NK-92 treated with Interleukin-12 subunit alpha and Interleukin-12 subunit beta, amount 100 ng/mL, for 24 hours (cell line): ENCODE measurements around the gene CCL5.

Experiments
- DNase-seq: peaks from one replicate; lab custom pipeline; 2025; lab: John Stamatoyannopoulos, UW

The CCL5 gene

DNA sequence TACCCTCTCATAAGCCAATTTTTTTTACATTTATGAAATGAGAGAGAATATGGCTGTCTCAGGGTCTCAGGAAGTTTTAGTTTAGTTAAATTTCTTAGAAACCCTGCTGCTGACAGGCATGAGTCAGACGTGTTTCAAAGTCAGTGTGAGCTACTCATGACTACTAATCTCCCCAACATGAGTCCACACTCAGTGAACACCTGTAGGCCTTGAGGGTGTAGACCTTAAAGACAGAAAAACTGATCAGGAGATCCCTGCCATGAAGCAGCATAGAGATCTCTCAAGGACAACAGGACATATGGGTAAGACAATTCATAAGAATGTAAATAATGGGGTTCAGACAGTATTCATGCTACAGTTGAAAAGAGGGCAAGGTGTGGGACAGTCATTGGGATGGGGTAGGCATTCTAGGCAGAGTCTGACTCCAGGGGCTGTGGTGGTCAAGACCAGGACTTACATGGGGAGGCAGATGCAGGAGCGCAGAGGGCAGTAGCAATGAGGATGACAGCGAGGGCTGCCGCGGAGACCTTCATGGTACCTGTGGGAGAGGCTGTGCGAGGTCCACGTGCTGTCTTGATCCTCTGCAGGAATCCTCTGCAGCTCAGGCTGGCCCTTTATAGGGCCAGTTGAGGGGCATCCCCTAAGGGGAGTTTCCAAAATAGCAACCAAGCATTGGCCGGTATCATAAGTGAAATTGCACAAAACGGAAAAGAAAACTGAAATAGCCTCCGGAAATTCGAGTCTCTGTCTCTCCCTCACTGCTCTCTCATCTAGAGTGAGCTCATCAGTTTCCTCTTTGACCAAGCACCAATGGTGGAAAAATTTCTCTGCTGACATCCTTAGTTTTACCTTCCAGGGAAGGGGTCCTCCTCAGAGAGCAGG is at the start of gene CCL5:
Gene CCL5 (minus strand): TSS at position 588 of the 882 bp plus-strand sequence.
- DNase-seq, result peak; percentile 76

GRCh38 chr17:35927714-35928113 is 47.6 kb upstream of the CCL5 start:
- DNase-seq, result no peak

GRCh38 chr17:35923609-35924114 is 43.5 kb upstream of the CCL5 start:
- no peak for DNase-seq

GRCh38 chr17:35920229-35920628 is 40.1 kb upstream of the CCL5 start:
- DNase-seq, result no peak

DNA sequence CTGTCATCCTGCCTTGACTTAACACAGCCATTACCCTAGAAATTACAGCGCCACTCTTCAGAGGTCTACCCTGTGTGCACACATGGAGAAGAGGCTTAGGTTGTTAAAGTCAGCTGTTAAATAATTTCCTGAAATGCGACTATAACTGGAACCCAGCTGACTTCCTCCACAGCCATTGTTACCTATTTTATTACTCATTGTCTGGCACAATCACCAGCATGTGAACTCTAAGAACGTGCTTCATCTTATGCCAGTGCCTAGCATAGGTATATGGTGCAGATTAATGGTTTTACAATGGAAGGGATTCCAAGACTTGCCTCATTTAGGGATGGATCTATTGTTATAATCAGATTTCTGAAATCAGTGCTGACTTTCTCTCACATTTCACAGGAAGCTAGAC is 38.5 kb upstream of the CCL5 start:
- no peak for DNase-seq

GRCh38 chr17:35917519-35918213 is 37.5 kb upstream of the CCL5 start:
- no peak for DNase-seq

DNA sequence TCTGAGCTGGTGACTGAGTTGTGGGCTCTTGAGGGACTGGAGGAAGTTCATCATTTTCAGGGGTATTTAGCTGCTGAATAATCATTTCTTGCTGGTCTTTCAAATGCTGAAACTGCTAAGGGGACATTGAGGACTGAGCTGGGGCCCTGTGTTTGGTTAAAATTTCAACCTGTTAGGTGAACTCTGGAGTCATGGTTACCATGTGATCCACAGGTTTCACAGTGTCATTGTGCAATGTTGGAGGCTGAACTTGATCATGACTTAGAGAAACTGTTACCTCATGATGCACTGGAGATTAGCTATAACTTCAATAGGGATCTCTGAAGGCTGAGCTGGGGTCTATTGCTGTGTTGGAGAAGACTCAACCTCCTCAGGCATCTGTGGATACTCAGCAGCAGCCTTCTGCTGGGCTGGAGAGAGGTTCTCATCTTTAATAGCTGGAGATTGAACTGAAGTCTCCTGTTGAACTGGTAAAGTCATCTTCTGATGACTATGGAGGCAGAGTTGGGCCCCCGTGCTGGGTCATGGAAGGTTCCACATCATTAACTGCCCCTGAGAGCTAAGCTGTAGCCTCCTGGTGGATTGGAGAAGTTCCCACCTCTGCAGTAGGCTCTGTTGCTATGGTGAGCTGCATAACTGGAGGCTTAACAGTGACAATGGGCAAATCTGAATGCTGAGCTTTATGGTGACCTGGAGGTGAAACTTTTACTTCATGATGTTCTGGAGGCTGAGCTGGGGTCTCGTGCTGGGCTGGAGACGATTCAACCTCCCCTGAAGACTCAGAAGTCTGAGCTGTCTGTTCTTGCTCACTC is 35.2 kb upstream of the CCL5 start:
- DNase-seq, result peak; percentile 17

GRCh38 chr17:35914354-35914753 is 34.2 kb upstream of the CCL5 start:
- no peak for DNase-seq

DNA sequence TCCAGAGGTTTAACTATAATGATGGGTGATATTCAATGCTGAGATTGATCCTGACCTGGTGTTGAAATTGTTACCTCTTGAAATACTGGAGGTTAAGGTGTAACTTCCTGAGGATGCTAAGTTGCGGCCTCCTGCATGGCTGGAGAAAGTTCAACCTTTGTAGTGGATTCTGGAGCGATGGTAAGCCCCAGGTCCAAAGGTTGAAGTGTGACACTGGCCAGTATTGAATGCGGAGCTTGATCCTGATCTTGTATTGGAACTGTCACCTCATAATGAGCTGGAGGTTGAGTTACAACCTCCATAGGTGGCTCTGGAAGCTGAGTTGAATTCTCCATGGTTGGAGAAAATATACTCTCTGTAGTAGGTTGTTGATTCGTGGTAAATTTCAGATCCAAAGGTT is 33.4 kb upstream of the CCL5 start:
- no peak for DNase-seq

DNA sequence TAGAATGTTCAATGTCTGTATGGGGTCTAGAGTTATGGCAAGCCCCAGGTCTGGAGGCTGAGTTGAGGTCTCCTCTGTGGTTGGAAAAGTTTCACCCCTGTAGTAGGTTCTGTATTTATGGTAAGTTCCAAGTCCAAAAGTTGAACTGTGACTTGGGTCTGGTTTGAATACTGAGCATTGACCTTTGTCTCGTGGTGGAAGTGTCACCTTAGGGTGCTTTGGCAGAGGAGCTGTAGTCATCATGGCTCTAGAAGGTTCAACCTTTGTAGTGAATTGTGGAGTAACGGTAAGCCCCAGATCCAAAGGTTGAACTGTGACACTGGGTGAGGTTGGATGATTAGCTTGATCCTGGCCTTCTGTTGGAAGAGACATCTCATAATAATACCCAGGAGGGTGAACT is 32.8 kb upstream of the CCL5 start:
- DNase-seq, result no peak

DNA sequence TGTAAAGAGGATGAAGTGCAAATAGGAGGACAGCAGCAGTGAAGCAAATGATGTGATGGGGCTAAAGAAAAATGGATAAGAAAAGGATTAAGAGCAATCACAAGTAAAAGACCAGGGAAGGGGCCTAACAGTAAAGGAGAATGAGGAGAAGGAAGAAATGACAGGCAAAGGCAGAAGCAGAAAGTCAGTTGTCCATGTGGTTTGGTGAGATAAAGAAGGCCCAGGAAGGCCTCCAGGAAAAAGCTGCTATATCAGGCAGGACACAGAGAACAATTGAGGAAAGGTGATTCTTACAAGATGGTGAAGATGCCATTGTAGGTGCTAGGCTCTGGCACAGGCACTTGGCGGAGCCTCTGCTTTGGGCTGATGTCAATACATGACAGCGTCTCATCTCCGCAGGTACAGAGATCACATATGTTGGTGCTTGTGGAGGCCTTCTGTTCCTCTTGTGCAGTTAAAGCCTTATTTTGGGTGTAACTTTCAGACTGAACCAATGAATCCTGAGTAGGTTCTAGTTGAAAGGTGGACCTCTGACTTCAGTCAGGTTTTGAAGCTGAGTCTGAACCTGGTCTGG is 32.3 kb upstream of the CCL5 start:
- no peak for DNase-seq

- DNase-seq, result no peak
These were observed 29.2 kb upstream of the CCL5 start for GRCh38 chr17:35909408-35909807.

- DNase-seq, result no peak
These were observed 27.5 kb upstream of the CCL5 start for GRCh38 chr17:35907691-35908090.

DNA sequence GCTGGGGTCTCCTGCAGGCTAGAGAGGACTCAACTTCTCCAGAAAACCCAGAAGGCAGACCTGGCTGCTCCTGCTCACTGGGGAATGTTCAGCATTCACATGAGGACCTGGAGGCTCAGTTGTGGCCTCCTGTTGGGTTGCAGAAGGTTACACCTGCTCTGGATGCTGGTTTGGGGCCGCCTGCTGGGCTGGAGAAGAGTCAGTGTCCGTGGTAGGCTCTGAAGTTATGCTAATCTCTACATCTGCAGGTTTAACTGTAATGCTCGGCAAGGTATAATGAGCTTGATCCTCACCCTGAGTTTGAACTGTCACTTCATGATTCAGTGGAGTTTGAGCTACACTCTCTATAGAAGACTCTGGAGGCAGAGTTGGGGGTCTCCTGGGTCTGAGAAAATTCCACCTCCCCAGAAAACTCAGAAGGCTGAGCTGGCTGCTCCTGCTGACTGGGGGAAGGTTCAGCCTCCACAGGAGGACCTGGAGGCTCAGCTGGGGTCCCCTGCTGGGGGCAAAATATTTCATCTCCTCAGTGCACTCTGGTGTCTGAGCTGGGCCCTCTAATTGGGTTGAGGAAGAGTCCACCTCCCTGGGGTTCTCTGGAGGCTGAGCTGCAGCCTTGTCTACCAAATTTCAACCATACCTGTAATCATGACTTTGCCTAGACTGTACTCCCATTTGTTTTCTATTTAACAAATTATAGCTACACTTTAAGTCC is 26.9 kb upstream of the CCL5 start:
- no peak for DNase-seq

DNA sequence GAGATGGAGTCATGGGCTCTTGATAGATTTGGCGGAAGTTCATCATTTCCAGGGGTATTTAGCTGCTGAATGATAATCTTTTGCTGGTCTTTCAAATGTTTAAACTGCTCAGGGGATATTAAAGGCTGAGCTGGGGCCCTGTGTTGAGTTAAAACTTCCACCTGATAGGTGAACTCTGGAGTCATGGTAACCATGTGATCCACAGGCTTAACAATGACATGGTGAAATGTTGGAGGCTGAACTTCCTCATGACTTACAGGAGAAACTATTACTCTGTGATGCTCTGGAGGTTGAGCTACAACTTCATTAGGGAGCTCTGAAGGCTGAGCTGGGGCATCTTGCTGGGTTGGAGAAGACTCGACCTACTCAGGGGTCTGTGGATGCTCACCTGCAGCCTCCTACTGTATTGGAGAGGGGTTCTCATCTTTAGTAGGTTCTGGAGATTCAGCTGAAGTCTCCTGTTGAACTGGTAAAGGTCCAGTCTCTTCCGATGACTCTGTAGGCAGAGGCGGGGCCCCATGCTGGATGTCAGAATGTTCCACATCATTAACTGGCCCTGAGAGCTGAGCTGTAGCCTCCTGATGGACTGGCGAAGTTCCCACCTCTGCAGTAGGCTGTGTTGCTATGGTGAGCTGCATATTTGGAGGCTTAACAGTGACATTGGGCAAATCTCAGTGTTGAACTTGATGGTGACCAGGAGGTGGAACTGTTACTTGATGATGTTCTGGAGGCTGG is 26.2 kb upstream of the CCL5 start:
- no peak for DNase-seq

DNA sequence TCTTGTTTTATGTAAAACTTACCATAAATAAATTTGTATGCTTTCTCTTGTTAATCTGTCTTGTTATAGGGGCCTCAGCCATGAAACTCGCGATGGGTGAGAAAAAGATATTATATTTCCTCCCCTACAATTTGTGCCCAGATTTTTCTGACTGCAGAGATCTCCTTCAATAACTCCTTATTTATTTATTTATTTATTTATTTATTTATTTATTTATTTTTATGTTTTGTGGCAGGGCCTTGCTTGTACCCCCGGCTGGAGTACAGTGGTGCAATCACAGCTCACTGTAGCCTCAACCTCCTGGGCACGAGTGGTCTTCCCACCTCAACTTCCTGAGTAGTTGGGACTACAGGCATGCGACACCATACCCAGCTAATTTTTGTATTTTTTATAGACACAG is 23.3 kb upstream of the CCL5 start:
- DNase-seq, result no peak

- no peak for DNase-seq
These were observed 21.5 kb upstream of the CCL5 start for GRCh38 chr17:35901631-35902175.

GRCh38 chr17:35900708-35901480 is 20.7 kb upstream of the CCL5 start:
- no peak for DNase-seq

GRCh38 chr17:35900280-35900679 is 20.1 kb upstream of the CCL5 start:
- no peak for DNase-seq
